ENCODE data around the gene ROR2.
"Not testable (repeated sequence)": the region's sequence is repeated elsewhere in the genome, so short reads cannot be mapped to it uniquely, and the experiment has no call there.

Gene ROR2

GRCh38 chr9:91643481-91644077, 306.4 kb downstream of the ROR2 start:
- Histone ChIP-seq H3K27ac (no peak overlapping the region), H3K9ac (ENCODE audit: insufficient read length) (no peak overlapping the region), H3K4me3 (no peak overlapping the region), H3K36me3 (ENCODE audit: insufficient read depth, low read length) (no peaks in the 10 kb centered on the region), H3K9me3 (ENCODE audit: low read depth, low read length) (no peaks in the 10 kb centered on the region)
- TF ChIP-seq FOXP2 (optimal IDR thresholded peaks at IDR 0.05; ENCODE audit: control extremely low read depth, extremely low read length, insufficient read depth), result no peak
- no peak for TF ChIP-seq POLR2AphosphoS5 (IDR thresholded peaks at IDR 0.05; ENCODE audit: borderline replicate concordance, low read depth, low read length)
- TF ChIP-seq EZH2 (IDR thresholded peaks at IDR 0.05), result no peak
- no peak for DNase-seq (ENCODE audit: low read depth, low spot score)

- Histone ChIP-seq H3K9ac (ENCODE audit: insufficient read length) (no peak overlapping the region), H3K36me3 (ENCODE audit: insufficient read depth, low read length) (no peaks in the 10 kb centered on the region), H3K27ac (no peak overlapping the region), H3K4me3 (no peak overlapping the region), H3K9me3 (ENCODE audit: low read depth, low read length) (no peaks in the 10 kb centered on the region)
- DNase-seq (ENCODE audit: low read depth, low spot score), result no peak
- no peak for TF ChIP-seq FOXP2 (optimal IDR thresholded peaks at IDR 0.05; ENCODE audit: control extremely low read depth, extremely low read length, insufficient read depth)
- no peak for TF ChIP-seq POLR2AphosphoS5 (IDR thresholded peaks at IDR 0.05; ENCODE audit: borderline replicate concordance, low read depth, low read length)
- TF ChIP-seq EZH2 (IDR thresholded peaks at IDR 0.05), result no peak
Measured at GRCh38 chr9:91642771-91643170, 307.3 kb downstream of the ROR2 start.

DNA sequence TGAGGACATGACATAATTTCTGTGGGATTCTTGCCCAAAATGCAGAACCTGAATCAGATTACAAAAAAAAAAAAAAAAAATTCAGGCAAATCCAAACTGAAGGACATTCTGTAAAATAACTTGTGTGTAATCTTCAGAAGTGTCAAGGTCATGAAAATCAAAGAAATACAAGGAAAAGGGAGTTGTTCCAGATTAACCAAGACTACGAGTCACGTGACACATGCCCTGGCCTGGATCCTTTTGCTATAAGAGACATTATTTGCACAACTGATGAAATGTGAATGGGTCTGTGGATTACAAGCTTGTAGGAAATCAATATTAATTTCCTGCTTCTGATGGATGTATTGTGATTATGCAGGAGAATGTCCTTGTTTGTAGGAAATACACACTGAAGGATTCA, 309.6 kb downstream of the ROR2 start:
- no peak for DNase-seq (ENCODE audit: low read depth, low spot score)

DNA sequence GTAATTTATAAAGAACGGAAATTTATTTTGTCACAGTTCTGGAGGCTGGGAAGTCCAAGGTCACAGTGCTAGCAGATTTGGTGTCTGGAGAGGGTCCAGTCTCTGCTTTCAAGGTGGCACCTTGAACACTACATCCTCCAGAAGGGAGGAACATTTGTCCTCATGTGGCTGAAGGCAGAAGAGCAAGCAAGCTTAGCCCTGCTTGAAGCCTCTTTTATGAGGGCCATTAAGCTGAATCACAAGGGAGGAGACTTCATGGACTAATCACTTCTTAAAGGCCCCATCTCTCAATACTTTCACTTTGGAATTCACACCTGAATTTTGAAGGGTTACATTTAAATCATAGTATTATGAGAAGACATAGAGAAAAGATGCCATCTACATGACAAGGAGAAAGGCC, 311.0 kb downstream of the ROR2 start:
- H3K4me3 ChIP-seq, result no peak overlapping the region
- TF ChIP-seq FOXP2 (optimal IDR thresholded peaks at IDR 0.05; ENCODE audit: control extremely low read depth, extremely low read length, insufficient read depth) (no peak), POLR2AphosphoS5 (IDR thresholded peaks at IDR 0.05; ENCODE audit: borderline replicate concordance, low read depth, low read length) (no peak), EZH2 (IDR thresholded peaks at IDR 0.05) (no peak)
- no peaks in the 10 kb centered on the region for H3K9me3 ChIP-seq (ENCODE audit: low read depth, low read length)
- DNase-seq (ENCODE audit: low read depth, low spot score), result no peak
- no peak overlapping the region for H3K9ac ChIP-seq (ENCODE audit: insufficient read length)
- H3K36me3 ChIP-seq (ENCODE audit: insufficient read depth, low read length), result no peaks in the 10 kb centered on the region
- H3K27ac ChIP-seq, result no peak overlapping the region

More for the DNA sequence above, 309.6 kb downstream of the ROR2 start:
- TF ChIP-seq EZH2 (IDR thresholded peaks at IDR 0.05), result no peak
- TF ChIP-seq POLR2AphosphoS5 (IDR thresholded peaks at IDR 0.05; ENCODE audit: borderline replicate concordance, low read depth, low read length), result no peak
- no peak for TF ChIP-seq FOXP2 (optimal IDR thresholded peaks at IDR 0.05; ENCODE audit: control extremely low read depth, extremely low read length, insufficient read depth)
- Histone ChIP-seq H3K27ac (no peak overlapping the region), H3K9me3 (ENCODE audit: low read depth, low read length) (no peaks in the 10 kb centered on the region), H3K4me3 (no peak overlapping the region), H3K9ac (ENCODE audit: insufficient read length) (no peak overlapping the region), H3K36me3 (ENCODE audit: insufficient read depth, low read length) (no peaks in the 10 kb centered on the region)

DNA sequence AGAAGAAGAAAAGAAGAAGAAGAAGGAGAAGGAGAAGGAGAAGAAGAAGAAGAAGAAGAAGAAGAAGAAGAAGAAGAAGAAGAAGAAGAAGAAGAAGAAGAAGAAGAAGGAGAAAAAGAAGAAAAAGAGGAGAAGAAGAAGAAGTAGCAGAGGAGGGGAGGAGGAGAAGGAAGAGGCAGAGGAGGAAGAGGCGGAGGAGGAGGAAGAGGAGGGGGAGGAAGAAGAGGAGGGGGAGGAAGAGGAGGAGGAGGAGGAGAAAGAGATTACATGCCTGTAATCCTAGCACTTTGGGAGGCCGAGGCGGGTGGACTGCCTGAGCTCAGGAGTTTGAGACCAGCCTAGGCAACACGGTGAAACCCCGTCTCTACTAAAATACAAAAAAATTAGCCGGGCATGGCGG, 315.2 kb downstream of the ROR2 start:
- H3K9me3 ChIP-seq (ENCODE audit: low read depth, low read length); H3K4me3 ChIP-seq; DNase-seq (ENCODE audit: low read depth, low spot score); H3K36me3 ChIP-seq (ENCODE audit: insufficient read depth, low read length); H3K27ac ChIP-seq; H3K9ac ChIP-seq (ENCODE audit: insufficient read length): not testable (repeated sequence)

GRCh38 chr9:91629718-91630117, 320.3 kb downstream of the ROR2 start:
- Histone ChIP-seq H3K27ac (no peak overlapping the region), H3K36me3 (ENCODE audit: insufficient read depth, low read length) (no peaks in the 10 kb centered on the region), H3K9ac (ENCODE audit: insufficient read length) (no peak overlapping the region), H3K9me3 (ENCODE audit: low read depth, low read length) (no peaks in the 10 kb centered on the region), H3K4me3 (no peak overlapping the region)
- no peak for TF ChIP-seq EZH2 (IDR thresholded peaks at IDR 0.05)
- TF ChIP-seq FOXP2 (optimal IDR thresholded peaks at IDR 0.05; ENCODE audit: control extremely low read depth, extremely low read length, insufficient read depth), result no peak
- no peak for TF ChIP-seq POLR2AphosphoS5 (IDR thresholded peaks at IDR 0.05; ENCODE audit: borderline replicate concordance, low read depth, low read length)
- no peak for DNase-seq (ENCODE audit: low read depth, low spot score)

DNA sequence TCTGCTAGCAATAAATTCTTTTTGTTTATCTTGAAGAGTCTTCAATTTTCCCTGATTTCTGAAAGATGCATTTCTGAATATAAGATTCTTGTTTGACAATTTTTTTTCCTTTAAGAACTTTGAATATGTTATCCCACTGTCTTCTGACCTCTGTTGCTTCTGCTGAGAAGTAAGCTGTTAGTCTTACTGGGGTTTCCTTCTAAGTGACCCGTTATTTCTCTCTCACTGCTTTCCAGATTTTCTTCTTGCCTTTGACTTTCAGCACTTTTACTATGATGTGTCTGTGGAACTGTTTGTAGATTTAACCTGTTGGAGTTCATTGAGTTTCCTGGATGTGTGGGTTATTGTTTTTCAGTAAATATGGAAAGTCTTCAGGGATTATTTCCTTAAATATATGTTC, 321.1 kb downstream of the ROR2 start:
- no peaks in the 10 kb centered on the region for H3K9me3 ChIP-seq (ENCODE audit: low read depth, low read length)
- H3K36me3 ChIP-seq (ENCODE audit: insufficient read depth, low read length), result no peaks in the 10 kb centered on the region
- H3K27ac ChIP-seq, result no peak overlapping the region
- H3K9ac ChIP-seq (ENCODE audit: insufficient read length), result no peak overlapping the region
- H3K4me3 ChIP-seq, result no peak overlapping the region
- no peak for TF ChIP-seq EZH2 (IDR thresholded peaks at IDR 0.05)
- no peak for TF ChIP-seq POLR2AphosphoS5 (IDR thresholded peaks at IDR 0.05; ENCODE audit: borderline replicate concordance, low read depth, low read length)
- TF ChIP-seq FOXP2 (optimal IDR thresholded peaks at IDR 0.05; ENCODE audit: control extremely low read depth, extremely low read length, insufficient read depth), result no peak
- no peak for DNase-seq (ENCODE audit: low read depth, low spot score)

GRCh38 chr9:91625331-91625730, 324.7 kb downstream of the ROR2 start:
- DNase-seq (ENCODE audit: low read depth, low spot score), result no peak
- Histone ChIP-seq H3K4me3 (no peak overlapping the region), H3K27ac (no peak overlapping the region), H3K9me3 (ENCODE audit: low read depth, low read length) (no peaks in the 10 kb centered on the region), H3K9ac (ENCODE audit: insufficient read length) (no peak overlapping the region), H3K36me3 (ENCODE audit: insufficient read depth, low read length) (no peaks in the 10 kb centered on the region)
- TF ChIP-seq FOXP2 (optimal IDR thresholded peaks at IDR 0.05; ENCODE audit: control extremely low read depth, extremely low read length, insufficient read depth) (no peak), EZH2 (IDR thresholded peaks at IDR 0.05) (no peak), POLR2AphosphoS5 (IDR thresholded peaks at IDR 0.05; ENCODE audit: borderline replicate concordance, low read depth, low read length) (no peak)

GRCh38 chr9:91623004-91623403, 327.0 kb downstream of the ROR2 start:
- TF ChIP-seq FOXP2 (optimal IDR thresholded peaks at IDR 0.05; ENCODE audit: control extremely low read depth, extremely low read length, insufficient read depth) (no peak), POLR2AphosphoS5 (IDR thresholded peaks at IDR 0.05; ENCODE audit: borderline replicate concordance, low read depth, low read length) (no peak), EZH2 (IDR thresholded peaks at IDR 0.05) (no peak)
- H3K9ac ChIP-seq (ENCODE audit: insufficient read length), result no peak overlapping the region
- DNase-seq (ENCODE audit: low read depth, low spot score), result no peak
- H3K4me3 ChIP-seq, result no peak overlapping the region
- no peaks in the 10 kb centered on the region for H3K36me3 ChIP-seq (ENCODE audit: insufficient read depth, low read length)
- no peak overlapping the region for H3K27ac ChIP-seq
- no peaks in the 10 kb centered on the region for H3K9me3 ChIP-seq (ENCODE audit: low read depth, low read length)

DNA sequence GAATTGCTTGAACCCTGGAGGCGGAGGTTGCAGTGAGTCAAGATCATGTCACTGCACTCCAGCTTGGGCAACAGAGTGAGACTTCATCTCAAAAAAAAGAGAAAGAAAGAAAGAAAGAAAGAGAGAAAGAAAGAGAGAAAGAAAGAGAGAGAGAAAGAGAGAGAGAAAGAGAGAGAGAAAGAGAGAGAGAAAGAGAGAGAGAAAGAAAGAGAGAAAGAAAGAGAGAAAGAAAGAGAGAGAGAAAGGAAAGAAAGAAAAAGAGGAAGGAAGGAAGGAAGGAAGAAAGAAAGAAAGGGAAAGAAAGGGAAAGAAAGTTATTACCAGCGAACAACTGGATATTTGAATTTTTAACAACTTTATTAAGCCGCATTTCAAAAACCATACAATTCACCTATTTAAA, 327.9 kb downstream of the ROR2 start:
- not testable (repeated sequence) for H3K4me3 ChIP-seq; H3K9ac ChIP-seq (ENCODE audit: insufficient read length); H3K27ac ChIP-seq; H3K9me3 ChIP-seq (ENCODE audit: low read depth, low read length); DNase-seq (ENCODE audit: low read depth, low spot score); H3K36me3 ChIP-seq (ENCODE audit: insufficient read depth, low read length)

DNA sequence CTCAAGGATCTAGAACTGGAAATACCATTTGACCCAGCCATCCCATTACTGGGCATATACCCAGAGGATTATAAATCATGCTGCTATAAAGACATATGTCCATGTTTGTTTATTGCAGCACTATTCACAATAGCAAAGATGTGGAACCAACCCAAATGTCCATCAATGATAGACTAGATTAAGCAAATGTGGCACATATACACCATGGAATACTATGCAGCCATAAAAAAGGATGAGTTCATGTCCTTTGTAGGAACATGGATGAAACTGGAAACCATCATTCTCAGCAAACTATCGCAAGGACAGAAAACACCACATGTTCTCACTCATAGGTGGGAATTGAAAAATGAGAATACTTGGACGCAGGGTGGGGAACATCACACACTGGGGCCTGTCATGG, 336.0 kb downstream of the ROR2 start:
- H3K9ac ChIP-seq (ENCODE audit: insufficient read length); H3K9me3 ChIP-seq (ENCODE audit: low read depth, low read length); H3K27ac ChIP-seq; H3K36me3 ChIP-seq (ENCODE audit: insufficient read depth, low read length); H3K4me3 ChIP-seq; DNase-seq (ENCODE audit: low read depth, low spot score): not testable (repeated sequence)

Data from SK-N-MC (cell line).